ENCODE measurements around the gene MARCHF3.

Gene MARCHF3

DNA sequence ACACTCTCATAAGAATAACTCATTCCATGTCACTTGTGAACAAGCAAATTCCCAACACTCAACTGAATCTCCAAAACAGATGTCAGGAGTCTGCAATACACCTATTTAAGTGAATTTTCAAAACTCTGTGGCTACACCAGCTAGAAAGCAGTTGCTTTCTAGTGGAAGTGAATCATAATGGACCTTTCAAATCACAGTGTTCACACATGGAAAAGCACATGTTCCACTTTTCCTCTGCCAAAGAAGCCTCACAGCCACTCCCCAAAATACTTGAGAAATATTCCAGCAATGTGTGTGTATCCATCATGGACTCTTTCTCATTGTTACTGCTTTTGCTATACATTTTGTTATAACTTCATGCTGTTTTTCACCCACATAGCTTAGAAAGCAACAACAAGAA, 17.4 kb downstream of the MARCHF3 start:
- H3K4me3 ChIP-seq (ENCODE audit: low read length): no peak overlapping the region
- TF ChIP-seq, protein P1, sequence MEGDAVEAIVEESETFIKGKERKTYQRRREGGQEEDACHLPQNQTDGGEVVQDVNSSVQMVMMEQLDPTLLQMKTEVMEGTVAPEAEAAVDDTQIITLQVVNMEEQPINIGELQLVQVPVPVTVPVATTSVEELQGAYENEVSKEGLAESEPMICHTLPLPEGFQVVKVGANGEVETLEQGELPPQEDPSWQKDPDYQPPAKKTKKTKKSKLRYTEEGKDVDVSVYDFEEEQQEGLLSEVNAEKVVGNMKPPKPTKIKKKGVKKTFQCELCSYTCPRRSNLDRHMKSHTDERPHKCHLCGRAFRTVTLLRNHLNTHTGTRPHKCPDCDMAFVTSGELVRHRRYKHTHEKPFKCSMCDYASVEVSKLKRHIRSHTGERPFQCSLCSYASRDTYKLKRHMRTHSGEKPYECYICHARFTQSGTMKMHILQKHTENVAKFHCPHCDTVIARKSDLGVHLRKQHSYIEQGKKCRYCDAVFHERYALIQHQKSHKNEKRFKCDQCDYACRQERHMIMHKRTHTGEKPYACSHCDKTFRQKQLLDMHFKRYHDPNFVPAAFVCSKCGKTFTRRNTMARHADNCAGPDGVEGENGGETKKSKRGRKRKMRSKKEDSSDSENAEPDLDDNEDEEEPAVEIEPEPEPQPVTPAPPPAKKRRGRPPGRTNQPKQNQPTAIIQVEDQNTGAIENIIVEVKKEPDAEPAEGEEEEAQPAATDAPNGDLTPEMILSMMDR (conservative IDR thresholded peaks at IDR 0.05; ENCODE audit: low read depth, low read length): no peak
- DNase-seq (ENCODE audit: low read depth): no peak

DNA sequence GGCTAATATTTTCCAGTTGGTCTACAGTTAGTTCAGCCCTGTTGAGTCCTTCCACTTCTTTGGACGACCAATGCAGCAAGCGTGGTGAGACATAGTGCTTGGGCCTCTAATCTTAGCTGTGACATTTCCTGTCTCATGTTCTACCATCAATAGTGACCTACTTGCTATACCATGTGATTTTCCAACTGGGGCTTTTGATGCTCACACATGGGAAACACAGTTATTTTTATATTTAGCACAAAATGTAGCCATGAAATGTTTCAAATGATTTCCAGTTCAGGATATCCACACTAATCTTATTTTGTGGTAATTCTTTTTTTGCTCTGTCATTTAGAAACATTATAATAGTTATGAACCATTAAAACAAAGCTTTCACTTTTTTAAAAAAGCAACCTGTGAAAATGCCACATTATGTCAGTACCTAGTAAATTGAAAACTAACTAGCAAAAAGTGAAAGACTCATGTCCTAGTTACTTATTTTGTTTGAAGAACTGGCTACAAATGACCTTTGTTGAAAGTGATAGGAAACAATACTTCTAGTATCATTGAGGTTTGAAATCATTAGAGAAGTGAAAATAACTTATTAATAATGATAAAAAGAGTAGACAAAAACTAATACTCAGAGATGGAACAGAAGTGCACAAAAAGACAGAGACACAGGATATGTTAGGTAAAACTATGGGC, 18.3 kb downstream of the MARCHF3 start:
- no peak overlapping the region for H3K4me3 ChIP-seq (ENCODE audit: low read length)
- TF ChIP-seq, protein P1 (conservative IDR thresholded peaks at IDR 0.05; ENCODE audit: low read depth, low read length): no peak
- no peak for DNase-seq (ENCODE audit: low read depth)

DNA sequence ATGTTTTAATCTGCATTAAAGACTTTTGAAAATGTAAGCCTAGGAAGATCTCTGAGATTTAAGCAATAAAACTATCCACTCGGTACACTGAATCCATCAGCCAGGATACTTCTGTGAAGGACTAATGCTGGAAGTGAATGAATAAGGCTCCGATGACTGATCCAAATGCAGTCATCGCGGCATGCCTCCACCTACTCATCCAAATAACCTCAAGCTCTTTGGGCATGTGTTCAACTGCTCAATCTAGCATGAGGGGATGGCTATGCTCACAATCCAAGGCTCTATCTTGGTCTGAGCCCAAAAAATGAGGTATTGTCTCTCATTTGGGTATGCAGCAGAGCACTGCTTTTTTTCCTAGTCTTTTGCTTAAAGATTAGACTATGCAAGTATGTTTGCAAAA, 19.2 kb downstream of the MARCHF3 start:
- TF ChIP-seq, protein P1 (conservative IDR thresholded peaks at IDR 0.05; ENCODE audit: low read depth, low read length): no peak
- DNase-seq (ENCODE audit: low read depth): no peak
- H3K4me3 ChIP-seq (ENCODE audit: low read length): no peak overlapping the region

DNA sequence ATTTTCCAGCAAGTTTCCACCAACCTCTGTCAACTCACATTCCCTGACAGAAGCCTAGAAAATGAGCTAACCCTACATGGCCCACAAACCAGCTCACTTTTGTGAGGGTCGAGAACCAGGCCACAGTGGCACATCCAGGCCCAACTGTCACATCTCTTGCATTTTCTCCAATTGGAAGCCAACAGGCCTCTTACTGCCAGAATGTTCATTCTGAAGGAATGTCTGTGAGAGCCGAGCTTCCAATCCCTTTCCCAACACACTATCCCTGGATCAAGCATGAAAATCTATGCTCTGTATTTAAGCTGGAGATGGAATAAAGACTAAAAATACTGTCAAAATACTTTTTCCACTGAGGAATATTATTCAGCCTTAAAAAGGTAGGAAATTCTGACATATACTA, 20.0 kb downstream of the MARCHF3 start:
- DNase-seq (ENCODE audit: low read depth): no peak
- H3K4me3 ChIP-seq (ENCODE audit: low read length): no peak overlapping the region

DNA sequence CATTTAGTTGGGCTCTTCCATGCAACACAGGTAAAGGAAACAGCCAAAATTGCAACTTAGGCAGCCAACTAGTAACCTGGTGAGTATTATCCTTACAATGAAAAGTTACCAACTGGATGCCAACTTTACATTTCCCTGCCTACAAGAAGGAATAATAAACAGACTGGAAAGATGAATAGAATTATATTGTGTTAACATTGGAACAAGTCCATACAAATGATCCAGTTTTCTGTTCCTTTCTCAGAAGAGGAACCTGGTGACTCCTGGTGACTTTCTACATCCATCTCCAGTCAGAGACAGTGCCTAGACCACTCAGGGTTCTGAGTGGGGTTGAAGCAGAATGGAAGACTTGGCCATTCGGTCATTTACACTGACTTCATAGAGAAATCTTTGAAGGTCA, 20.6 kb downstream of the MARCHF3 start:
- H3K4me3 ChIP-seq (ENCODE audit: low read length): no peak overlapping the region
- DNase-seq (ENCODE audit: low read depth): no peak
- TF ChIP-seq, protein P1 (conservative IDR thresholded peaks at IDR 0.05; ENCODE audit: low read depth, low read length): no peak

More for the DNA sequence above, 20.0 kb downstream of the MARCHF3 start:
- TF ChIP-seq, protein P1 (conservative IDR thresholded peaks at IDR 0.05; ENCODE audit: low read depth, low read length): no peak

DNA sequence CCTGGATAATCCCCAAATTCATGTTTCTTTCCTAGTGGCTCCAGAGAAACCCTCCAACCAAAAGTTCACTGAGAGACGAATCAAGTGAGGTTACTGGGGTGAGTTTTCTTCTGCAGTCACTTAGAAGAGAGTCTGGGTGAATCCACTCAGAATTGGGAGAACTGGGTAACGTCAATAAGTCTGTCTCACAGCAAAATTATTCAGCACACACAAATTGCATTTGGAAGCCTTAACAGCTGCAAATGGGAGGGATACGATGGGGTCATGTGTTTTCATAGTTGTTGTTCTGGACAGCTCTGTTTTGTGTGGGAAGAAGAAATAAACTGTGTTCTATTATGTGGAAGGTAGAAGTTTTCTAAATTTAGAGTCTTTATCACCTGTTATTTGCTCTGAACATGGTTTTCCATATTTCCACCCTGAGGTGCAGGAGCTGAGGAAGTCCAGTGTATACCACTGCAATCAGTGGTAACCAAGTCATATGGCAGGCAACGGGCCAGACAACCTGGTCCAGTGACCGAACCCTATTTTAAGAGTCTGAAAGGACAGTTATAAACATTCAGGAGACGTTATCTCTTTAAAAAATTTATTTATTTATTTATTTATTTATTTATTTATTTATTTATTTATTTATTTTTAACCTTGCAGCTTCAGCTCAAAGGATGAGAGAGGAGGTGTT, 21.9 kb downstream of the MARCHF3 start:
- no peak for DNase-seq (ENCODE audit: low read depth)
- TF ChIP-seq, protein P1 (conservative IDR thresholded peaks at IDR 0.05; ENCODE audit: low read depth, low read length): no peak
- H3K4me3 ChIP-seq (ENCODE audit: low read length): no peak overlapping the region

DNA sequence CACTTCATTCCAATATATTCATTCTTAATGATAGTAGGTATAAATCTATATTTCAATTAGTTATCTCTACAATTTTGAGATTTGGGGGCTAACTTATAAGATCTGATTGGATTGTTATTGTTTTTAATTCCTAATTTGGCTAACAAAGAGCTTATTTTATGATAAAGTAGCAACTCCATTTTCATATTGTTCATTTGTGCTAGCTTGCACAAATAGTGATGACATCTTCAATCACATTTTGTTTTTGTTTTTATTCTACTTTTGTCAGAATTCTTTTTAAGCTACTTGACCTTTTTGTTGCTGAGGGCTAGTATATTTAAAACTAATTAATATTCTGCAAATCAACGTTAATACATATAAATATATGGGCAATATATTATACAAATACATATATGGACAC, 22.8 kb downstream of the MARCHF3 start:
- no peak overlapping the region for H3K4me3 ChIP-seq (ENCODE audit: low read length)
- DNase-seq (ENCODE audit: low read depth): no peak
- TF ChIP-seq, protein P1 (conservative IDR thresholded peaks at IDR 0.05; ENCODE audit: low read depth, low read length): no peak
